ENCODE results near the gene GBGT1.

GRCh38 chr9:133163504-133164172, at the start of gene GBGT1:
- TF ChIP-seq CTCF (IDR thresholded peaks at IDR 0.05; ENCODE audit: poor library complexity, severe bottlenecking) (no peak), EZH2 (IDR thresholded peaks at IDR 0.05; ENCODE audit: borderline replicate concordance, insufficient read depth, low read length, poor library complexity, severe bottlenecking) (no peak), RAD21 (conservative IDR thresholded peaks at IDR 0.05) (no peak), POLR2AphosphoS5 (IDR thresholded peaks at IDR 0.05) (no peak), REST (IDR thresholded peaks at IDR 0.05; ENCODE audit: borderline replicate concordance) (no peak)
